Neutrophil (primary cell): ENCODE data around the gene OR52W1.
A peak's percentile ranks its signal among the peaks of the same experiment; 100 is the strongest.
"Not testable (repeated sequence)": the region's sequence is repeated elsewhere in the genome, so short reads cannot be mapped to it uniquely, and the experiment has no call there.

Source experiments
- H3K27ac ChIP-seq: fragments of 200-600 bp; sonication (generic); 2 replicates; pipeline ENCODE4 v1.5.1; 2016; ENCODE audit warnings: mild to moderate bottlenecking, moderate library complexity
- H3K27me3 ChIP-seq: fragments of 200-600 bp; sonication (generic); 2 replicates; pipeline ENCODE4 v1.6.0; 2016; ENCODE audit warnings: mild to moderate bottlenecking
- H3K36me3 ChIP-seq: fragments of 200-600 bp; sonication (generic); 2 replicates; pipeline ENCODE4 v1.5.1; 2017
- H3K4me1 ChIP-seq, 2 experiments: fragments of 200-600 bp in 1 of 2; sonication (generic) in 1 of 2; 1 replicate in 1 of 2; 2 replicates in 1 of 2; pipeline versions ENCODE4 v1.5.1 to v1.6.1; 2013 to 2016; ENCODE audit warnings: low read depth in 1 of 2, low read length in 1 of 2, mild to moderate bottlenecking in 1 of 2, moderate library complexity in 1 of 2; ENCODE audit not compliant: control insufficient read depth in 1 of 2, insufficient read depth in 1 of 2
- H3K4me3 ChIP-seq, 2 experiments: fragments of 200-600 bp in 1 of 2; sonication (generic) in 1 of 2; 1 replicate in 1 of 2; 2 replicates in 1 of 2; pipeline ENCODE4 v1.5.1; 2013 to 2016; ENCODE audit warnings: low read depth in 1 of 2, low read length in 1 of 2, mild to moderate bottlenecking in 1 of 2, moderate library complexity in 1 of 2
- H3K9me3 ChIP-seq: fragments of 200-600 bp; sonication (generic); 2 replicates; pipeline ENCODE4 v1.5.1; 2016
- CTCF ChIP-seq: fragments of 200-600 bp; sonication (generic); IDR thresholded peaks from 2 replicates; pipeline ENCODE4 v1.5.1; 2016; ENCODE audit warnings: antibody characterized with exemption

OR52W1 gene

DNA sequence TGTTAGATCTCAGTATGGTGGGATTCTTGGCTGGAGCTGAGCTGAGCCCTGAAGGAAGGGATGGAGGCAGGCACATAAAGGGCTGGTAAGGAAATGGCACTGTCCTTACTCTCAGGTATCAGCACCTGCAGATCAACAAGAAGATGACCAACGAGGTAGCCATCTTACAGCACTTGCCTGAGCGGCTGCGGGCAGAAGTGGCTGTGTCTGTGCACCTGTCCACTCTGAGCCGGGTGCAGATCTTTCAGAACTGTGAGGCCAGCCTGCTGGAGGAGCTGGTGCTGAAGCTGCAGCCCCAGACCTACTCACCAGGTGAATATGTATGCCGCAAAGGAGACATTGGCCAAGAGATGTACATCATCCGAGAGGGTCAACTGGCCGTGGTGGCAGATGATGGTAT is 42.3 kb downstream of the OR52W1 start:
- no peak for TF ChIP-seq CTCF
- no peaks in the 10 kb centered on the region for H3K9me3 ChIP-seq
- H3K4me3 ChIP-seq: peak overlapping the region in 1 of 2 experiments; percentile 47
- H3K36me3 ChIP-seq: no peaks in the 10 kb centered on the region
- H3K4me1 ChIP-seq: peaks cover 32% of the 10 kb centered on the region in 2 experiments
- peak overlapping the region; percentile 79 for H3K27ac ChIP-seq
- no peaks in the 10 kb centered on the region for H3K27me3 ChIP-seq

DNA sequence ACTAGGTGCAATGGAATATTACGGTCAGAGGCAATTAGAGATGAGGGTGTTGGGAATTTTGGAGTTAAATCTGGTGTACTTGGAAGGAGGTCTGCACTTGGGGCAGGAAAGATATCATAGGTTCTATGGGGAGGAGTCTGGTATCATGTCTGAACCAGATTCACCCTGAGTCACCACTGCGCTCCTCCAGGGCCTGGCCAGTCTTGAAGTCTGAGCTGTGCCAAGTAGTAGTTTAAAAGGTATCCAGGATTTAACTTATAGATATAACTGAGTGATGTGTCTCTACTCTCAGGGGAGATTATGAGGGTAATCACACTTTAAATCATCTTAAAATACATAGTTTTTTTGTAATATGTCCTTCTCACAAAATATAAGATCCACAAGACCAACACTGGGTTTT is 46.5 kb downstream of the OR52W1 start:
- Histone ChIP-seq H3K27ac (no peak overlapping the region), H3K36me3 (no peaks in the 10 kb centered on the region), H3K27me3 (no peaks in the 10 kb centered on the region), H3K9me3 (no peaks in the 10 kb centered on the region), H3K4me3 (no peak overlapping the region), H3K4me1 (peaks cover 13% of the 10 kb centered on the region in 2 experiments)
- no peak for TF ChIP-seq CTCF

DNA sequence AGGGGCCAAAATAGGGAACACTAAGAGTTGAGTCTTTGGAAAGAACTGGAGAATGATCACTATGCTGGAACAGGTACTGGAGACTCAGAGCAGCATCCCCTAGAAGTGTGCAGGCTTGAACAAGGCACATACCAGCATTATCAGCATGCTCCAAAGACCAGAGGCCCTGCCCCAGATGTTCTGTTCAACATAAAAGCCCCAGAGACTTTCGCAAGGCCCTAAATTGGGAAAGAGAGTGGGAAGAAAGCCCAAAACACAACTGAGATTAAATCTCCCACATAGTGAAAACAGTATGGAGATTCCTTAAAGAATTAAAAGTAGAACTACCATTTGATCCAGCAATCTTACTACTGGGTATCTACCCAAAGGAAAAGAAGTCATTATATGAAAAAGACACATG is 49.2 kb downstream of the OR52W1 start:
- Histone ChIP-seq H3K9me3 (no peaks in the 10 kb centered on the region), H3K4me1 (no peaks in the 10 kb centered on the region), H3K27me3 (no peaks in the 10 kb centered on the region), H3K36me3 (no peaks in the 10 kb centered on the region), H3K27ac (no peak overlapping the region), H3K4me3 (no peak overlapping the region)
- TF ChIP-seq CTCF: no peak

- H3K4me3 ChIP-seq, H3K27me3 ChIP-seq, H3K36me3 ChIP-seq, H3K27ac ChIP-seq, H3K9me3 ChIP-seq, H3K4me1 ChIP-seq: not testable (repeated sequence)
These were observed 49.9 kb downstream of the OR52W1 start for GRCh38 chr11:6248897-6249296.
